ENCODE measurements around the gene CPN2.

CPN2 gene

DNA sequence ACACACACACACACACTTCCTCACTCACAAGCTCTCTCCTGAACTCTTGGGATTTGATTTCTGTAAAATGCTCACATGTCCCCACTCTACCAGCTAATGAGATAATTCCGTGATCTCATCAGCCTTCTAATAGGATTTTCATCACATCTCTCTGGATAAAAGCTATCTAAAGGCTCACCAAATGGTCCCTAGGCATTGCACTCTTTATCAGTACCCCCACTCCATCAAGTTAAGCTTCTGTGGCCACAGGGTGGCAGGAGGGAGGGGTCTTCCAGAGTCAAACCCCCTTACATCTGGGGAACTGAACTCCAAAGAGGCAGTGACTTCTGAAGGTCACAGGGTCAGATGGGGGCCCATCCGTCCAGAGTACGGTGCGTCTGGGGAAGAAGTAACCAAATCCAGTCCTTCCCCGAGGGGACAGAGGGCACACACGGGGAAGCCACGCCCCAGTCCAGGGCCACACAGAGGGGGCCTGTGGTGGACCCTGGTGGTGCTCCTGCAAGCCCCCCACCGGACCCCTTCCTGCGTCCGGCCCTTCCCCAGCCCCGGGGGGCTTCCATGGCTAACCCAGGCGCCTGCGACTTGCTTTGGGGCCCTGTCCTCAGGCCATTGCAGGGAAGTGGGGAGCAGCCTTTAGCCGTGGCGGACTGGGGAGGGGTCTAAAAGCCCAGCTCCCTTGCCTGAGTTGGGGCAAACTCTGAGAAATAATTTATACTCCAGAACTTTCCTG is 25.5 kb downstream of the CPN2 start:
- peaks cover 7 to 8% of the 10 kb centered on the region in 2 donors for H3K4me1 ChIP-seq (ENCODE audit: control insufficient read depth in 2 of 2, insufficient read depth in 2 of 2, low read length in 2 of 2)
- H3K9ac ChIP-seq (ENCODE audit: low read depth in 1 of 2, low read length in 2 of 2): no peak overlapping the region
- H3K27ac ChIP-seq (ENCODE audit: low read depth in 2 of 2, low read length in 2 of 2): no peak overlapping the region
- no peaks in the 10 kb centered on the region for H3K36me3 ChIP-seq (ENCODE audit: control insufficient read depth in 2 of 2, insufficient read depth in 2 of 2, low read length in 2 of 2)
- H3K9me3 ChIP-seq (ENCODE audit: control insufficient read depth in 2 of 2, low read length in 2 of 2): no peaks in the 10 kb centered on the region
- no peak overlapping the region for H3K4me3 ChIP-seq (ENCODE audit: low read length in 2 of 2)
- peaks cover 0 to 5% of the 10 kb centered on the region in 2 donors for H3K27me3 ChIP-seq (ENCODE audit: control insufficient read depth in 2 of 2, insufficient read depth in 2 of 2, low read length in 2 of 2)

DNA sequence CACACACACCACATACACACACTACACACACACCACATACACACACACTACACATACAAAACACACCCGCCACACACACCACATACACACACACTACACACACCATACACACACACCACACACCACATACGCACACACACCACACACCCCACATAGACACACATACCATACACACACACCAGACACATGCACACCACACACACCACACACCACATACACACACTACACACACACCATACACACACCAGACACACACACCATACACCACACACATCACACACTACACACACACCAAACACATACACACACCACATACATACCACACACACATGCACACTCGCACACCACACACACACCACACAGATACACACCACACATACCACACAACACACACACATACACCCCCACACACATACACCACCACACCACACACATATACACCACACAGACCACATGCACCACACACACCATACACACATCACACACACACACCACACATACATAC is 26.3 kb downstream of the CPN2 start:
- Histone ChIP-seq H3K9me3 (ENCODE audit: control insufficient read depth in 2 of 2, low read length in 2 of 2) (no peaks in the 10 kb centered on the region), H3K27me3 (ENCODE audit: control insufficient read depth in 2 of 2, insufficient read depth in 2 of 2, low read length in 2 of 2) (peaks cover 0 to 5% of the 10 kb centered on the region in 2 donors), H3K4me1 (ENCODE audit: control insufficient read depth in 2 of 2, insufficient read depth in 2 of 2, low read length in 2 of 2) (peaks cover 7 to 8% of the 10 kb centered on the region in 2 donors), H3K4me3 (ENCODE audit: low read length in 2 of 2) (no peak overlapping the region), H3K9ac (ENCODE audit: low read depth in 1 of 2, low read length in 2 of 2) (no peak overlapping the region), H3K27ac (ENCODE audit: low read depth in 2 of 2, low read length in 2 of 2) (no peak overlapping the region), H3K36me3 (ENCODE audit: control insufficient read depth in 2 of 2, insufficient read depth in 2 of 2, low read length in 2 of 2) (no peaks in the 10 kb centered on the region)

DNA sequence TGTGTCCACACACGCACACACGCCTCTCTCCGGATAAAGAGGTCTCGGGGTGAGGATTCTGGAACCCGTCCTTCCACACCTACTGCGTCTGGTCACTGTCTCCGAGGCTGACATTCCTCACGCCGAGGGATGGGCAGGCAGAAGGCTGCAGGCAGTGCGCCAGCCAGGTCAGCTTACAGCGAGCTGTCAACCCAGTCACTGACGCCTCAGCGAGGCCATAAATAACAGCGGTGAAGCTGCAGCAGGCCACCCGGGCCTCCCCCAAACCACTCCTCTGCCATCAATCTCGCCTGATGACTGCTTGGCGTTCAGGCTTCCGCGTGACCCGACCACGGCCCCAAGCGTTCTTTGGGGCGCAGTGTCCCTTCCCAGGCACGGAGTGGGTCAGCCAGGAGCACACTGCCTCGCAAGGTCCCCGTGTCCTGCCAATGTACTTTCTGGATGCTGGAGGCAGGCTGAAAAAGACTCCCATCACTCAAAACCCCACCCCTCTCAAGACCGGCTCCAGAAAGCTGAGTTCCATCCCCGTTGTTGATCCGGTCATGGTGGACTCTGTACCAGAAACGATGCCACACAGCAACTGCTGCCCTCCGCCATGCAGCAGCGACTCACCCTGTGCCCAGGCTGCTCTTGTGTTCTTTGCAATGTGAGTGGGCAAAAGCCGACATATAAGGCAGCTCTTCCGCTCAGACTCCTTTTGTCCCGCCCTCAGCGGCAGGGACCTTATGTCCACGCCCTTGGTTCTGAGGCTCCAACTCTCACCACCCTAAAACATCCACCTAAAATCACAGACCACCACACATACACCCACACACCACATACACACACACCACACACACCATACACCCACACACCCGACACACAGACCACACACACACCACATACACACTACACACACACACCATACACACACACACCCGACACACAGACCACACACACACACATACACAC is 27.1 kb downstream of the CPN2 start:
- Histone ChIP-seq H3K4me3 (ENCODE audit: low read length in 2 of 2) (peak overlapping the region; percentile 7 to 61), H3K9me3 (ENCODE audit: control insufficient read depth in 2 of 2, low read length in 2 of 2) (no peaks in the 10 kb centered on the region), H3K9ac (ENCODE audit: low read depth in 1 of 2, low read length in 2 of 2) (no peak overlapping the region), H3K4me1 (ENCODE audit: control insufficient read depth in 2 of 2, insufficient read depth in 2 of 2, low read length in 2 of 2) (peaks cover 7 to 8% of the 10 kb centered on the region in 2 donors), H3K36me3 (ENCODE audit: control insufficient read depth in 2 of 2, insufficient read depth in 2 of 2, low read length in 2 of 2) (no peaks in the 10 kb centered on the region), H3K27ac (ENCODE audit: low read depth in 2 of 2, low read length in 2 of 2) (no peak overlapping the region), H3K27me3 (ENCODE audit: control insufficient read depth in 2 of 2, insufficient read depth in 2 of 2, low read length in 2 of 2) (peaks cover 0 to 5% of the 10 kb centered on the region in 2 donors)

DNA sequence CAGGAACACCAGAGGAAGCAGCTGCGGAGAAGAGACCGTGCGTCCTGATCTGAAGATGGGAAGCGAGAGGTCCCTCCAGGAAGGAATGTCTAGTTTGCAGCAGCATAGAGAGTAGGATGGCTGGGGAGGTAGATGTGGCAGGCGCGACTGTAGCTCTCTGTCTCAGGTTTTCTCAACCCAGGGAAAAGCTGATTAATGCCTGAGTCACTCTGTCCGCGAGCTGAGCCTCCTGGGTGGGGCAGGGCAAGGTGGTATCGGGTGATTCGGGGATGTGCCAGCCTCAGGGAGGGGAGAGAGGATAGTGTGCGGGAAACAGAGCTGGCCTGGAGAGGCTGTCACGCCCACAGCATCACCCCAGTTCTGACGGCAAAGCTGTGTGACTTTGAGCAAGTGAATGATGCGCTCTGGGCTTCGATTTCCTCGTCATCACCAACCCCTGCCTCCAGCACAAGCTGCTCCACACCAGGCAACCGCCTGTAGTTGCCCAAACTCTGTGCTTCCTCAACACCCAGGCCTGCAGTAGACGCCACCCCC is 28.4 kb downstream of the CPN2 start:
- Histone ChIP-seq H3K27me3 (ENCODE audit: control insufficient read depth in 2 of 2, insufficient read depth in 2 of 2, low read length in 2 of 2) (peaks cover 0 to 5% of the 10 kb centered on the region in 2 donors), H3K4me1 (ENCODE audit: control insufficient read depth in 2 of 2, insufficient read depth in 2 of 2, low read length in 2 of 2) (peaks cover 7 to 8% of the 10 kb centered on the region in 2 donors), H3K4me3 (ENCODE audit: low read length in 2 of 2) (no peak overlapping the region), H3K9ac (ENCODE audit: low read depth in 1 of 2, low read length in 2 of 2) (no peak overlapping the region), H3K36me3 (ENCODE audit: control insufficient read depth in 2 of 2, insufficient read depth in 2 of 2, low read length in 2 of 2) (no peaks in the 10 kb centered on the region), H3K9me3 (ENCODE audit: control insufficient read depth in 2 of 2, low read length in 2 of 2) (no peaks in the 10 kb centered on the region), H3K27ac (ENCODE audit: low read depth in 2 of 2, low read length in 2 of 2) (no peak overlapping the region)

DNA sequence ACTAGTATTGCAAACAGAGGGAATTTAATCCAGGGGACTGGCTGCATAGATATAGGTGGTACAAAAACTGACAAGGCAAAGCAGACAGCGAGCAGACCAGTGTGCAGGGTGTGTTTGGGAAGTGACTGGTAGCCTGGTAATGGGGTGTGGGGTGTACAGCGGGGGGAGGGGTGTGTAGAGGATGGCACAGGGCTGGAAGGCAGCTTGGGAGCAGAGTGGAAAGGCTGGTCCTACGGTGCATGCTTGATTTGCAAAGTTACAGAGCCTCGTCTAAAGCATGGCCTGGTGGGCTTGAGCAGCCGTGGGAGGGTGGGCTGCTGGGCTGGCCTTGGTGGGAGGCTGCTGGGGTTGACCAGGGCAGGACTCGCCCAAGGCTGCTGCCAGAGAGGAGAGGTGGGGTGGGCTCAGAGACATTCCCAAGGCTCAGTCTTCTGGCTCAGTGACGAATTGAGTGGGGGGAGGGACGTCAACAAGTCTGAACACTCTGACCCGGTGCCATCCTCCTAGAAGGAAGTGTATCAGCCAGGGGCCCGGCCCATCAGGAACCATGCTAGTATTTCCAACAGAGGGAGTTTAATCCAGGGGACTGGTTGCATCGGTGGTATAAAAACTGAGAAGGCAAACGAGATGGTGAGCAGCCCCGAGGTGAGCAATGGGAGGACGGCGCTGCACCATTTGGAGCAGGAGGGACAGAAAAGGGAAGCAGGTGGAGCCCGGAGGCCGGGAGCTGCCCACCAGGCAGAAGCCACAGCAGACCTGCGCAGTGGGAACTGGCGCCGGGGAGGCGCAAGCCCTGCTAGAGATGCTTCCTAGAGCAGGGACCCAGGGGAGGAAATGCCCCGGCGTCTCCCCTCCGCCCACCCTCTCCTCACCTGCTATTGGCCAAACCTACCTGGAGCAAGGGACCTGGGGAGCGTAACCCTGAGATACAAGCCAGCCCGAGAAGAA is 29.2 kb downstream of the CPN2 start:
- no peak overlapping the region for H3K27ac ChIP-seq (ENCODE audit: low read depth in 2 of 2, low read length in 2 of 2)

DNA sequence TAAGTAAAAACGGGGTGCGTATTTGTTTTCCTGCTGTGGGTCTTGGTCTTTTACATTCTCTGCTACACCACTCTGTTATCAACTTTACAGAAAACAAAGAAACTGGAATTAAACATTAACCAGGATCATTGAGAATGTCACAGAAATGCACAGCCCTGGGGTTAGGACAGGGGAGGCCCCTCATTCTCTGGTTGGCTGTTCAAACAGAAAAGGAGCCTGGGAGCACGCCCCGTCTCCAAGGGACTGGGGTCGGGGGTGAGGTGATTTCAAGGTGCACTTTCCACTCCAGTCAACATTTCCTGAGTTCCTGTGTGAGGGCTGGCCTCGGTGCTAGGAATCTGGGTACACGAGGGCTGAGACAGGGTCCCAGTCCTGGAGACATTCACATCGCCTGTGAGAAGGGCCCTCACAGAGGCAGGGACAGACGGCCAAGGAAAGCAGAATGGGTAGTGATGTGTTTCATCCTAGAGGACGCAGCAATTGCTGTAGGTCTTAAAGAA is 30.3 kb downstream of the CPN2 start:
- Histone ChIP-seq H3K4me1 (ENCODE audit: control insufficient read depth in 2 of 2, insufficient read depth in 2 of 2, low read length in 2 of 2) (peaks cover 7 to 11% of the 10 kb centered on the region in 2 donors), H3K9me3 (ENCODE audit: control insufficient read depth in 2 of 2, low read length in 2 of 2) (no peaks in the 10 kb centered on the region), H3K9ac (ENCODE audit: low read depth in 1 of 2, low read length in 2 of 2) (no peak overlapping the region), H3K36me3 (ENCODE audit: control insufficient read depth in 2 of 2, insufficient read depth in 2 of 2, low read length in 2 of 2) (no peaks in the 10 kb centered on the region), H3K4me3 (ENCODE audit: low read length in 2 of 2) (no peak overlapping the region), H3K27me3 (ENCODE audit: control insufficient read depth in 2 of 2, insufficient read depth in 2 of 2, low read length in 2 of 2) (peaks cover 0 to 5% of the 10 kb centered on the region in 2 donors), H3K27ac (ENCODE audit: low read depth in 2 of 2, low read length in 2 of 2) (no peak overlapping the region)

More for the DNA sequence above, 29.2 kb downstream of the CPN2 start:
- Histone ChIP-seq H3K36me3 (ENCODE audit: control insufficient read depth in 2 of 2, insufficient read depth in 2 of 2, low read length in 2 of 2) (no peaks in the 10 kb centered on the region), H3K9me3 (ENCODE audit: control insufficient read depth in 2 of 2, low read length in 2 of 2) (no peaks in the 10 kb centered on the region), H3K4me1 (ENCODE audit: control insufficient read depth in 2 of 2, insufficient read depth in 2 of 2, low read length in 2 of 2) (peaks cover 7 to 8% of the 10 kb centered on the region in 2 donors), H3K9ac (ENCODE audit: low read depth in 1 of 2, low read length in 2 of 2) (no peak overlapping the region), H3K4me3 (ENCODE audit: low read length in 2 of 2) (no peak overlapping the region), H3K27me3 (ENCODE audit: control insufficient read depth in 2 of 2, insufficient read depth in 2 of 2, low read length in 2 of 2) (peaks cover 0 to 5% of the 10 kb centered on the region in 2 donors)

DNA sequence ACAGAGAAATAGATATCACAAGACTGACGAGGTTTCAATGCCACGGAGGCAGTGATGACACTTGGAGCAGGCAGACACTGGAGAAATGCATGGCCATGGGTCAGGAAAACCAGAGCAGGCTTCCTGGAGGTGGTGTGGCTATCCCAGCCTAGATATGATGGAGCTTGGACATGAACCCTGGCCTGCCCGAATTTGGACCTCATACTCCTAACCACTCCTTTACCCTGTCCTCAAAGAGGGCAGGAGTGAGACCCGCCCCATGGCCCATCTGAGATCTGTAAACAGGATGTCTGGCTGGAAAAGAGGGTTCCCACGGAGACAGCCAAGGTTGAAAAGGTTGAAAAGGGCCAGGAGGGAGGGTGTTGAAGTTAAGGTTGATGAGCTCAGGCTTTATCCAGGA is 31.0 kb downstream of the CPN2 start:
- Histone ChIP-seq H3K4me1 (ENCODE audit: control insufficient read depth in 2 of 2, insufficient read depth in 2 of 2, low read length in 2 of 2) (peaks cover 11 to 16% of the 10 kb centered on the region in 2 donors), H3K27me3 (ENCODE audit: control insufficient read depth in 2 of 2, insufficient read depth in 2 of 2, low read length in 2 of 2) (peaks cover 0 to 5% of the 10 kb centered on the region in 2 donors), H3K27ac (ENCODE audit: low read depth in 2 of 2, low read length in 2 of 2) (no peak overlapping the region), H3K36me3 (ENCODE audit: control insufficient read depth in 2 of 2, insufficient read depth in 2 of 2, low read length in 2 of 2) (no peaks in the 10 kb centered on the region), H3K4me3 (ENCODE audit: low read length in 2 of 2) (no peak overlapping the region), H3K9ac (ENCODE audit: low read depth in 1 of 2, low read length in 2 of 2) (no peak overlapping the region), H3K9me3 (ENCODE audit: control insufficient read depth in 2 of 2, low read length in 2 of 2) (no peaks in the 10 kb centered on the region)

DNA sequence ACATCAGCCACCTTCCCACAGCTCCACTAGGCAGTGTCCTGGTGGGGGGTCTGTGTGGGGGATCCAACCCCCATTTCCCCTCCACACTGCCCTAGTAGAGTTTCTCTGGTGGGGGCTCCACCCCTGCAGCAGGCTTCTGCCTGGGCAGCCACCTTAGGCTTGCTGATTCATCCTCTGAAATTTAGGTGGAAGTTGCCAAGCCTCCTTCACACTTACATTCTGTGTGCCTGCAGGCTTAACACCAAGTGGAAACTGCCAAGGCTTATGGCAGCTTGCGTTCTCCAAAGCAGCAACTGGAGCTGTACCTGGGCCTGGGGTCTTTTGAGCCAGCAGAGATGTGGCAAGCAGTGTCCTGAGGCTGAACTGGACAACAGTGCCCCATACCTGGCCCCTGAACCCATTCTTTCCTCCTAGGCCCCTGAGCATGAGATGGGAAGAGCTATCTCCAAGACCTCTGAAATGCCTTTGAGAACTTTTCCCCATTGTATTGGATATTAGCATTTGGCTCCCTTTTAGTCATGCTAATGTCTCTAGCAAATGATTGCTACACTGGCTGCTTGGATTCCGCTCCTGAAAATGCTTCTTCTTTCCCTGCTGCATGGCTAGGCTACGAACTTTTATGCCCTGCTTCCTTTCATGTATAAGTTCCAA is 32.5 kb downstream of the CPN2 start:
- Histone ChIP-seq H3K27me3 (ENCODE audit: control insufficient read depth in 2 of 2, insufficient read depth in 2 of 2, low read length in 2 of 2) (peaks cover 0 to 7% of the 10 kb centered on the region in 2 donors), H3K9ac (ENCODE audit: low read depth in 1 of 2, low read length in 2 of 2) (no peak overlapping the region), H3K4me3 (ENCODE audit: low read length in 2 of 2) (no peak overlapping the region), H3K9me3 (ENCODE audit: control insufficient read depth in 2 of 2, low read length in 2 of 2) (no peaks in the 10 kb centered on the region), H3K27ac (ENCODE audit: low read depth in 2 of 2, low read length in 2 of 2) (no peak overlapping the region), H3K4me1 (ENCODE audit: control insufficient read depth in 2 of 2, insufficient read depth in 2 of 2, low read length in 2 of 2) (peaks cover 7 to 12% of the 10 kb centered on the region in 2 donors), H3K36me3 (ENCODE audit: control insufficient read depth in 2 of 2, insufficient read depth in 2 of 2, low read length in 2 of 2) (no peaks in the 10 kb centered on the region)

DNA sequence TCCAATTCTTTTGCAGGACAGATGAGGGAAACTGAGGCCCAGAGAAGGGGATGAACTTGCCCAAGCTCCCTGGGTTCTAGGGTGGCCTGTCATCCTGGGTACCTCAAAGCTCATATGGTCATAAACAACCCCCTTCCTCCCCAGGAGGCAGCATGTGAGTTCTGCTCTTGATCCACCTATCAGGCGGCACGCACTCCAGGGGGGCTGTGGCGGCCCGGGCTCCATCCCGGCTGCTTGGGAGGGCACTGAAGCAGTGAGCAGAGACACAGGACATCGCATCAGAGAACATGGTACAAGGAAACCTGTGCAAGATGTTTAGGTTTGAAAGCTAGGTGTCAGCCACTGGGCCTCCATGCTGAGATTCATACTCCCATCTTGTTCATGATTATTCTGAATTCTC is 34.2 kb downstream of the CPN2 start:
- Histone ChIP-seq H3K27me3 (ENCODE audit: control insufficient read depth in 2 of 2, insufficient read depth in 2 of 2, low read length in 2 of 2) (peaks cover 0 to 2% of the 10 kb centered on the region in 2 donors), H3K9ac (ENCODE audit: low read depth in 1 of 2, low read length in 2 of 2) (no peak overlapping the region), H3K4me1 (ENCODE audit: control insufficient read depth in 2 of 2, insufficient read depth in 2 of 2, low read length in 2 of 2) (peaks cover 5 to 13% of the 10 kb centered on the region in 2 donors), H3K36me3 (ENCODE audit: control insufficient read depth in 2 of 2, insufficient read depth in 2 of 2, low read length in 2 of 2) (no peaks in the 10 kb centered on the region), H3K27ac (ENCODE audit: low read depth in 2 of 2, low read length in 2 of 2) (no peak overlapping the region), H3K4me3 (ENCODE audit: low read length in 2 of 2) (no peak overlapping the region), H3K9me3 (ENCODE audit: control insufficient read depth in 2 of 2, low read length in 2 of 2) (no peaks in the 10 kb centered on the region)
